HEK293T (cell line): Measurements from ENCODE around the gene RNF113B.

ENCODE experiments used
- BHLHE40 ChIP-seq: fragments of 450-650 bp; IDR thresholded peaks from 2 replicates; pipeline ENCODE4 v1.6.1; 2016; ENCODE audit warnings: mild to moderate bottlenecking, moderate library complexity, borderline replicate concordance
- ELF4 ChIP-seq: fragments of 450-650 bp; IDR thresholded peaks from 2 replicates; pipeline ENCODE4 v1.6.1; 2017; ENCODE audit warnings: antibody characterized with exemption
- FOXM1 ChIP-seq: fragments of 450-650 bp; IDR thresholded peaks from 2 replicates; pipeline ENCODE4 v1.6.1; 2017; ENCODE audit warnings: mild to moderate bottlenecking, borderline replicate concordance
- L3MBTL2 ChIP-seq: fragments of 450-650 bp; conservative IDR thresholded peaks from 2 replicates; pipeline ENCODE4 v1.6.1; 2016; ENCODE audit warnings: mild to moderate bottlenecking
- NFRKB ChIP-seq: fragments of 450-650 bp; IDR thresholded peaks from 2 replicates; pipeline ENCODE4 v1.6.1; 2016; ENCODE audit warnings: mild to moderate bottlenecking, moderate library complexity
- SP1 ChIP-seq: fragments of 450-650 bp; IDR thresholded peaks from 2 replicates; pipeline ENCODE4 v1.6.1; 2017
- SUZ12 ChIP-seq: fragments of 450-650 bp; IDR thresholded peaks from 2 replicates; pipeline ENCODE4 v1.6.1; 2016; ENCODE audit warnings: mild to moderate bottlenecking
- TARDBP ChIP-seq: fragments of 450-650 bp; IDR thresholded peaks from 2 replicates; pipeline ENCODE4 v1.6.1; 2016

- TF ChIP-seq SP1: no peak
- TF ChIP-seq NFRKB: no peak
- TF ChIP-seq FOXM1: no peak
- no peak for TF ChIP-seq SUZ12
- TF ChIP-seq ELF4: no peak
- TF ChIP-seq L3MBTL2: no peak
- TF ChIP-seq BHLHE40: no peak
- no peak for TF ChIP-seq TARDBP
Measured at GRCh38 chr13:98187965-98188261, 10.8 kb upstream of the RNF113B start.
